Endothelial cell of umbilical vein (primary cell): ENCODE data around the gene CCL2. TPM values are rescaled to one million over a fixed set of nuclear protein-coding genes. Genes with fewer than 3 reads are reported as not detected.

Source experiments
- BruUV-seq: library from RNA; stranded (reverse); fragments of 400-500 nt; replicated peaks from 2 replicates; lab custom pipeline; 2021; lab: Mats Ljungman, UMichigan
- CTCF ChIA-PET: fragments of 300-600, 350-600 bp; sonication (Branson Sonifier 250); formaldehyde crosslinking; loops from one replicate; lab custom pipeline; 2021; ENCODE audit warnings: antibody characterized with exemption, inconsistent platforms; lab: Charles Lee
- POLR2A ChIA-PET: fragments of 300-600, 350-600 bp; sonication (Branson Sonifier 250); formaldehyde crosslinking; loops from one replicate; lab custom pipeline; 2021; ENCODE audit warnings: antibody characterized with exemption, inconsistent platforms; lab: Charles Lee
- DNase-seq: peaks from one replicate; pipeline ENCODE4 v3.0.0-alpha.2; 2011; ENCODE audit warnings: low read depth, low spot score
- FAIRE-seq: peaks from 2 replicates; lab custom pipeline; 2011; peaks lifted over from hg19 to GRCh38; lab: Jason Lieb, UNC
- H2AFZ ChIP-seq: 2 replicates; pipeline ENCODE4 v1.6.0; 2012; ENCODE audit warnings: low read depth, low read length, control low read depth, inconsistent platforms
- H3K27ac ChIP-seq: 2 replicates; pipeline ENCODE4 v1.5.1; 2011; ENCODE audit warnings: low read depth, mild to moderate bottlenecking, control low read depth, low read length, moderate library complexity; ENCODE audit not compliant: insufficient read depth
- H3K27me3 ChIP-seq, 2 experiments: 2 replicates each; pipeline versions ENCODE4 v1.6.0 to v1.6.1; 2011; ENCODE audit warnings: low read length in 2 of 2, mixed read lengths in 1 of 2; ENCODE audit not compliant: control insufficient read depth in 2 of 2, insufficient read depth in 2 of 2
- H3K36me3 ChIP-seq, 2 experiments: 2 replicates in 1 of 2; 3 replicates in 1 of 2; pipeline ENCODE4 v1.5.1; 2011; ENCODE audit warnings: low read length in 2 of 2, mild to moderate bottlenecking in 1 of 2, moderate library complexity in 1 of 2; ENCODE audit not compliant: control insufficient read depth in 2 of 2, insufficient read depth in 2 of 2; ENCODE audit errors: extremely low read depth in 1 of 2
- H3K4me1 ChIP-seq: 3 replicates; pipeline ENCODE4 v1.5.1; 2011; ENCODE audit warnings: mild to moderate bottlenecking, low read length; ENCODE audit not compliant: control insufficient read depth, insufficient read depth; ENCODE audit errors: extremely low read depth
- H3K4me2 ChIP-seq: 2 replicates; pipeline ENCODE4 v1.6.1; 2011; ENCODE audit warnings: low read length, control low read depth, mixed read lengths; ENCODE audit not compliant: insufficient read depth
- H3K4me3 ChIP-seq, 3 experiments: fragments of 200-600 bp in 1 of 3; sonication (generic), shearing (Covaris generic) in 1 of 3; replicated peaks in 1 of 3; 2 replicates each; pipeline ENCODE4 v1.5.1; 2011 to 2016; ENCODE audit warnings: control low read depth in 3 of 3, low read length in 3 of 3, mild to moderate bottlenecking in 2 of 3, inconsistent platforms in 1 of 3, low read depth in 1 of 3, moderate library complexity in 1 of 3; ENCODE audit not compliant: insufficient read depth in 1 of 3
- H3K79me2 ChIP-seq: 2 replicates; pipeline ENCODE4 v1.6.0; 2012; ENCODE audit warnings: low read length, inconsistent platforms; ENCODE audit not compliant: control insufficient read depth, insufficient read depth
- H3K9ac ChIP-seq: replicated peaks from 2 replicates; pipeline ENCODE3; 2011; ENCODE audit warnings: low read length, control low read depth; ENCODE audit not compliant: insufficient read depth; ENCODE audit errors: extremely low read depth
- H3K9me1 ChIP-seq: replicated peaks from 3 replicates; pipeline ENCODE4 v1.6.0; 2011; ENCODE audit warnings: mild to moderate bottlenecking, low read length; ENCODE audit not compliant: control insufficient read depth, insufficient read depth; ENCODE audit errors: extremely low read depth
- H3K9me3 ChIP-seq: replicated peaks from 2 replicates; pipeline ENCODE4 v1.5.1; 2012; ENCODE audit warnings: low read length, inconsistent platforms; ENCODE audit not compliant: control insufficient read depth, insufficient read depth
- H4K20me1 ChIP-seq: replicated peaks from 2 replicates; pipeline ENCODE3; 2011; ENCODE audit warnings: mild to moderate bottlenecking, low read length; ENCODE audit not compliant: control insufficient read depth, insufficient read depth; ENCODE audit errors: extremely low read depth
- FOS ChIP-seq: IDR thresholded peaks from 2 replicates; pipeline ENCODE4 v1.6.1; 2011; ENCODE audit warnings: mild to moderate bottlenecking, low read length, moderate library complexity, borderline replicate concordance; ENCODE audit not compliant: insufficient read depth
- GATA2 ChIP-seq: IDR thresholded peaks from 2 replicates; pipeline ENCODE4 v1.7.0; 2011; ENCODE audit warnings: low read depth, mild to moderate bottlenecking, moderate library complexity, mixed read lengths, low read length; ENCODE audit not compliant: insufficient read length, insufficient read depth
- JUN ChIP-seq: IDR thresholded peaks from 2 replicates; pipeline ENCODE4 v1.6.1; 2011; ENCODE audit warnings: borderline replicate concordance, low read depth; ENCODE audit not compliant: insufficient read length, insufficient read depth
- MAX ChIP-seq: IDR thresholded peaks from 2 replicates; pipeline ENCODE4 v1.6.1; 2011; ENCODE audit not compliant: insufficient read depth, insufficient read length
- POLR2AphosphoS5 ChIP-seq: IDR thresholded peaks from 2 replicates; pipeline ENCODE4 v1.6.1; 2012; ENCODE audit warnings: low read depth, mild to moderate bottlenecking, control low read depth, low read length, moderate library complexity; ENCODE audit not compliant: insufficient read depth
- dilution Hi-C: fragments of 300-500 bp; cut with MboI; formaldehyde crosslinking; loops from one replicate; pipeline ENCODE4 v1.15.0; 2019; ENCODE audit warnings: low sequenced_read_pairs; ENCODE audit not compliant: extremely low pct_ligation_motif_present
- intact Hi-C: fragments of 100-400 bp; cut with micrococcal nuclease; formaldehyde crosslinking; loops from one replicate; pipeline ENCODE4 v1.10.0; 2022
- polyA plus RNA-seq, 4 experiments: library from polyadenylated mRNA; depleted of rRNA in 3 of 4; stranded (reverse) in 3 of 4; unstranded in 1 of 4; fragments of >200 nt; gene quantifications; 2 replicates each; pipeline versions ENCODE4 v1.2.1 to v1.2.3, GENCODE V29; 2011 to 2012; ENCODE audit warnings: missing spikeins in 1 of 4
- total RNA-seq: library from RNA; stranded (reverse); gene quantifications from 2 replicates; pipeline ENCODE4 v1.2.3, GENCODE V29; 2021
- TF ChIP-seq, protein P1 (sequence below), 2 donors: IDR thresholded peaks; 1 replicate in 1 of 2; 2 replicates in 1 of 2; pipeline ENCODE4 v1.5.1; 2011; ENCODE audit warnings: low read length in 2 of 2, mild to moderate bottlenecking in 2 of 2, moderate library complexity in 2 of 2, control low read depth in 1 of 2, inconsistent platforms in 1 of 2, low read depth in 1 of 2; ENCODE audit not compliant: insufficient read depth in 1 of 2; ENCODE audit errors: extremely low read depth in 1 of 2

CCL2 gene
- total and polyA plus RNA-seq, 2 donors (not counting 3 experiments of a cell fraction or from before 2014, with no cell fraction given), result 238 to 599 TPM

GRCh38 chr17:34257986-34258326 lies 2.9 kb downstream of the CCL2 start:
- Histone ChIP-seq H4K20me1 (no peaks in the 10 kb centered on the region), H3K4me2 (no peak overlapping the region), H3K36me3 (peaks cover 0 to 4% of the 10 kb centered on the region in 2 experiments), H3K79me2 (no peaks in the 10 kb centered on the region), H3K9me1 (no peaks in the 10 kb centered on the region), H3K27me3 (no peaks in the 10 kb centered on the region), H3K4me1 (peaks cover 50% of the 10 kb centered on the region), H3K27ac (no peak overlapping the region), H3K4me3 (no peak overlapping the region), H2AFZ (no peak overlapping the region), H3K9ac (no peak overlapping the region), H3K9me3 (no peaks in the 10 kb centered on the region)
- no peak for TF ChIP-seq POLR2AphosphoS5
- ChIA-PET POLR2A (no interaction called here), CTCF (interaction anchor here (2.3 kb wide), 1 partner anchor 103 kb away, joined by 8 read pairs; no protein-coding TSS in a partner anchor)
- dilution Hi-C loops (no loop called here), intact Hi-C loops (loop anchor here (10.0 kb wide), 2 partner anchors 987 to 1117 kb away; partner anchors contain the start of genes SLFN11 and SLFN5)
- DNase-seq (no peak), FAIRE-seq (no peak)
- no TSS peak for BruUV-seq

GRCh38 chr17:34259146-34259545 lies 4.1 kb downstream of the CCL2 start:
- no peak overlapping the region for H3K9ac ChIP-seq
- dilution Hi-C loops (no loop called here), intact Hi-C loops (loop anchor here (1.0 to 10.0 kb wide), 3 partner anchors 47 to 1116 kb away; partner anchors contain the start of genes SLFN11 and SLFN5)
- ChIA-PET POLR2A (no interaction called here), CTCF (interaction anchor here (0.6 to 2.3 kb wide), 2 partner anchors 11 to 102 kb away, joined by 3 to 8 read pairs; partner anchors contain the start of gene CCL7)
- no peak overlapping the region for H3K4me3 ChIP-seq
- no peaks in the 10 kb centered on the region for H3K79me2 ChIP-seq
- H3K4me2 ChIP-seq, result peak overlapping the region; percentile 19
- no peaks in the 10 kb centered on the region for H3K27me3 ChIP-seq
- peak overlapping the region; percentile 59 for H3K27ac ChIP-seq
- no peak overlapping the region for H2AFZ ChIP-seq
- peaks cover 38% of the 10 kb centered on the region for H3K4me1 ChIP-seq
- H3K36me3 ChIP-seq, result peaks cover 0 to 4% of the 10 kb centered on the region in 2 experiments
- TF ChIP-seq GATA2 (peak; percentile 58), FOS (peak; percentile 18), JUN (peak; percentile 53), MAX (no peak), POLR2AphosphoS5 (peak; percentile 44)
- TF ChIP-seq, protein P1, sequence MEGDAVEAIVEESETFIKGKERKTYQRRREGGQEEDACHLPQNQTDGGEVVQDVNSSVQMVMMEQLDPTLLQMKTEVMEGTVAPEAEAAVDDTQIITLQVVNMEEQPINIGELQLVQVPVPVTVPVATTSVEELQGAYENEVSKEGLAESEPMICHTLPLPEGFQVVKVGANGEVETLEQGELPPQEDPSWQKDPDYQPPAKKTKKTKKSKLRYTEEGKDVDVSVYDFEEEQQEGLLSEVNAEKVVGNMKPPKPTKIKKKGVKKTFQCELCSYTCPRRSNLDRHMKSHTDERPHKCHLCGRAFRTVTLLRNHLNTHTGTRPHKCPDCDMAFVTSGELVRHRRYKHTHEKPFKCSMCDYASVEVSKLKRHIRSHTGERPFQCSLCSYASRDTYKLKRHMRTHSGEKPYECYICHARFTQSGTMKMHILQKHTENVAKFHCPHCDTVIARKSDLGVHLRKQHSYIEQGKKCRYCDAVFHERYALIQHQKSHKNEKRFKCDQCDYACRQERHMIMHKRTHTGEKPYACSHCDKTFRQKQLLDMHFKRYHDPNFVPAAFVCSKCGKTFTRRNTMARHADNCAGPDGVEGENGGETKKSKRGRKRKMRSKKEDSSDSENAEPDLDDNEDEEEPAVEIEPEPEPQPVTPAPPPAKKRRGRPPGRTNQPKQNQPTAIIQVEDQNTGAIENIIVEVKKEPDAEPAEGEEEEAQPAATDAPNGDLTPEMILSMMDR (IDR thresholded peaks at IDR 0.05; ENCODE audit: extremely low read depth in 1 of 2, insufficient read depth in 1 of 2, low read depth in 1 of 2, low read length in 2 of 2), result no peak
- FAIRE-seq, result peak; percentile 90
- H4K20me1 ChIP-seq, result no peaks in the 10 kb centered on the region
- peak; percentile 82 for DNase-seq
- H3K9me3 ChIP-seq, result no peaks in the 10 kb centered on the region
- no peaks in the 10 kb centered on the region for H3K9me1 ChIP-seq
- BruUV-seq, result no TSS peak
